Mammary epithelial cell (primary cell): ENCODE results near the gene MARK3.

Experiments used
- CTCF ChIP-seq, 2 donors: IDR thresholded peaks in 1 of 2; conservative IDR thresholded peaks in 1 of 2; 2 replicates each; pipeline ENCODE4 v1.5.1; 2011 to 2012; ENCODE audit warnings: inconsistent platforms in 2 of 2, low read length in 2 of 2, mild to moderate bottlenecking in 2 of 2, control low read depth in 1 of 2, low read depth in 1 of 2; ENCODE audit not compliant: insufficient read depth in 1 of 2; ENCODE audit errors: extremely low read depth in 1 of 2
- EZH2 ChIP-seq: IDR thresholded peaks from 2 replicates; pipeline ENCODE4 v1.6.1; 2012; ENCODE audit warnings: low read length, inconsistent platforms, borderline replicate concordance

DNA sequence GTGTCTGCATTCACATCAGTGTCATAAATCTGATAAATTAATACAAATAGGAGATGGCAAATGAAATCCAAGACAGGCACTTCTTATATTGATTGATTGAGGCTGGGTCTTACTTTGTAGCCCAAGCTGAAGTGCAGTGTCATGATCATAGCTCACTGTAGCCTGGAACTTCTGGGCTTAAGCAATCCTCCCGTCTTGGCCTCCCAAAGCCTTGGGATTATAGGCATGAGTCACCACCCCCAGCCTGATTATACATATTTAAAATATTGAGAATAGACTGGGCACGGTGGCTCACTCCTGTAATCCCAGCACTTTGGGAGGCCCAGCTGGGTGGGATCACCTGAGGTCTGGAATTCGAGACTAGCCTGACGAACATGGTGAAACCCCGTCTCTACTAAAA lies 51.3 kb downstream of the MARK3 start:
- no peak for TF ChIP-seq EZH2
- no peak for TF ChIP-seq CTCF (conservative IDR thresholded peaks at IDR 0.05 in 1 of 2, IDR thresholded peaks at IDR 0.05 in 1 of 2; ENCODE audit: extremely low read depth in 1 of 2, insufficient read depth in 1 of 2, low read depth in 1 of 2, low read length in 2 of 2)
